HuH-7.5 (cell line): ENCODE results near the gene SUPT16H.
A peak's percentile ranks its signal among the peaks of the same experiment; 100 is the strongest.
"Not testable (repeated sequence)": the region's sequence is repeated elsewhere in the genome, so short reads cannot be mapped to it uniquely, and the experiment has no call there.

ENCODE experiments used
- DNase-seq: peaks from one replicate; pipeline ENCODE4 v3.0.0; 2011; ENCODE audit warnings: low spot score

SUPT16H gene

DNA sequence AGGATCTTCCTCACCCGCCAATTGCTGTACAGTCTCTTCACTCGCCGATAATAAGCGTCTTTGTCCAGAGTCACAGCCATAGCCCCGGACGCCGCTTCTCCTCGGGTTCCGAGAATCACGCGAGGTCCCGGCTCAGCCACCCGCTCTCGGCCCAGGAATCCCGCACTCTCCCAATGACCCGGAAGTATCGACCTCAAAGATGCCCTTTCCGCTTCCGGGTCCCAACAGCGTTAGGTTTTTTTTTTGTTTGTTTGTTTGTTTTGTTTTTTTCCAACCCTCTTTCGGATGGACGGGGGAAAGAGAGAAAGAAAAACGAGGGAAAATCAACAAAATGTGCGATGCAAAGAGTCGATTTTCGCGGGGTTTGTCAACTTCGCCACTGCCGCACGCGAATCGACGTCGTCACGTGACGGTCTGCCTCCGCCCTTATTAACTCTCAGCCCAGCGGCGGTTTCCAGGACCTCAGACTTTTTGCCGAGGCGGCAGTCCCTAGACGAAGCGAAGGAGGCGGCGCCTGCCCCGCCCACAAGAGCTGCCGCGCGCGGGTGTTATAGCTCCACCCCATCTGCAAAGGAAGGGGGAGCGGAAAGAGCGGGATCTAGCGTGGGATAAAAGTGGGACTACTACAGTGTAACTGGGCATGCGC lies at the start of gene SUPT16H:
Gene SUPT16H (minus strand): TSS at position 172 of the 646 bp plus-strand sequence. CDS start 92 bp downstream, at position 80.
- DNase-seq: peak; percentile 56

DNA sequence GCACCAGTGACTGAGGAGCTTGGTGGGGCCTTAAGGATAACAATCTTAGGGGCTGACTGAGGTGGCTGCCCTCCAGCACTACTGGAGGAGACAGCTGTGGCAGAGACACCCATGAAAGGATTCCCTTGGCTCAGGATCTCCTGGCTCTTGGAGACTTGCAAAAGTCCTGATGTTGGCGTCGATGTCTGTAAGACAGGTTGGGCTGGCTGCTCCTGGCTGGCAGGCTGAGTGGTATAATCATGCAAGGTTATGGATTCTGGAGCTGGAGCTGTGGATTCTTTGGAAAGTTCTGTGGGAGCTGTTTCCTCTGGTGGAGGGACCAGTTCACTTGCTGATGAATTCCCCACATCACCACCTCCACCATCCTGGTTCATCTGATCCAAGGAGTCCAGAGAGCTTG lies 47.3 kb upstream of the SUPT16H start:
- no peak for DNase-seq

DNA sequence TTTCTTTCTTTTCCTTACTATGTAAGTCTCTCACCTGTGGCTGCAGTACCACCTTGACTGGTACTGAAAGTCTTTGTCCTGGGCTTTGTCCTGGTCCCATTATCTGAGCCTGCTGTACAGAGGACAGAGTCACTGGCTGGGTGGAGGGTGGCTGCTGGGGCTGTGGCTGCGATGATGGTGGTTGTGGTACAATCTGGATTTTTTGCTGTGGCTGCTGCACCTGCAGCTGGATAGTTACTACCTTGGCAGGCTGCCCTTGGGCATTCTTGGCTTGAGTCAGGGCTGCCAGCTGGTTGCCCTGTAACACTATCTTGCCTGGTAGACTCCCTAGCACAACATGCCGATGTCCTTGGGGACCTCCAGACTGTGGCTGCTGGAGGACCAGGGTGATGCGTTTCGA lies 45.1 kb upstream of the SUPT16H start:
- DNase-seq: no peak

- DNase-seq: no peak
Observed at GRCh38 chr14:21426692-21427091, 42.9 kb upstream of the SUPT16H start.

DNA sequence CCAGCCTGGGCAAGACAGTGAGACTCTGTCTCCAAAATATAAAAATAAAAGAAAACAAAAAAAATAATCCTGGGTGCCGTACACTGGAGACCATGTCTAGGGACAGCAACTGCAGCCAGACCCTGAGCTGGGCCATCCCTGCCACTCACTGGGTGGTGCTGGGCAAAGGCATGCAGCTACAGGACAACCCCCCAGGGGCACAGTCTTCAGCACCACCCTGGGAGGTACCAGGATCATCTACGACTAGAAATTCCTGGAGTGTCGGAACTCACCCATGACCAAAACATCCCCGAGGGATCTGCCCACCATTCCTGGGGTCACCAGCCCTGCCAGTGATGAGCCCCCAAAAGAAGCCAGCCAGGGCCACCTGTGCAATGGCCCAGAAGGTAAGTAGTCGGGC lies 35.7 kb upstream of the SUPT16H start:
- DNase-seq: no peak

DNA sequence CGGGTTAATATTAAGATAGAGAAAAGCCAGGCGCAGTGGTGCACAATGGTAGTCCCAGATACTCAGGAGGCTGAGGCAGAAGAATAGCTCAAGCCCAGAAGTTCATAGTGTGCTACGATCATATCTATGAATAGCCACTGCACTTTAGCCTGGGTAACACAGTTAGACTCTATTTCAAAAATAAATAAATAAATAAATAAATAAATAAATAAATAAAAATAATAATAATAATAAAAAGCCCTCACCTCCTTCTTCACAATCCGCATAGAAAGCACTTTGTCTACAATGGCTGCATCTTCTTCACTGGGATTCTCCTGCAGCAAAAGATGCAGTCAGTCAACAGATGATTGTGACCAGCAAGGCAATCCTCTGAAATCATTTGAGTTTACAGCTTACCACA lies 31.5 kb upstream of the SUPT16H start:
- DNase-seq: no peak

- no peak for DNase-seq
Observed at GRCh38 chr14:21414137-21414631, 30.4 kb upstream of the SUPT16H start.

- DNase-seq: no peak
Observed at GRCh38 chr14:21408147-21408546, 24.3 kb upstream of the SUPT16H start.

- no peak for DNase-seq
Observed at GRCh38 chr14:21406213-21406612, 22.4 kb upstream of the SUPT16H start.

GRCh38 chr14:21405097-21405496 lies 21.3 kb upstream of the SUPT16H start:
- DNase-seq: no peak

GRCh38 chr14:21399311-21399870 lies 15.6 kb upstream of the SUPT16H start:
- DNase-seq: no peak

- DNase-seq: no peak
Observed at GRCh38 chr14:21398901-21399300, 15.1 kb upstream of the SUPT16H start.

DNA sequence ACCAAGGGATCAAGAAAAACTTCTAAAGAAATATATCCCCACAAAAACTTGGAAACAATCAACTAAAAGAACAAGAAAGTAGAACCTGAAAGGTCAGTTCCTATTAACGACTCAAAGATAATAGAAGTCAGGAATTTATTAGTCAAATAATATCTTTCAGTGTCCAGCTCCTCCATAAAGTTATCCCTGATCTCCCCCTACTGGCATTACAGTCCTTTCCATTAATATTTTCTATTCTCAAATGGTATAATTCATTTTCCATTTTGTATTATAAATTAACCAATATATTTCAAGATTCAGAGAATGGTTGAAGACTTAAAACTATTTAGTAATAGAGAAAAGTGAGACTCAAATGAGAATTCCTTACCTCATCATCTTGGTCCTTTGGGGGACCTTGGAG lies 11.6 kb upstream of the SUPT16H start:
- DNase-seq: no peak

- no peak for DNase-seq
Observed at GRCh38 chr14:21385188-21385904, 1.5 kb upstream of the SUPT16H start.

DNA sequence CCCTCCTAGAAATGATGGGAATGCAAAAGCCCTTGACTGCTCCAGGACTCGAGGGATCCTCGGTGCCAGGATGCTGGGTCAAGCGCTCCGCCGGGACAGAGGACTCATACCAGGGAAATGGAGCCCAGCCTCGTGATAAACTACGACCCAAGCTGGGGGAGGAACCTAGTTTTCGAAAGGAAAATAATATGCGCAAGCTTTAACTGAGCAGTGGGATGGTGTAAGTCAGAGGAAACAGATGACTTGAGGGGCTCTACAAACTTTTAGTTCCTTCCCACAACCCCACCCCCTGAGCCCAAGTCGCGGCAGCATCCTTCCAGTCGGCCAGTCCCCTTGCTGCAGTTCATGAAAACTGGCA lies 654 bp upstream of the SUPT16H start:
- no peak for DNase-seq

GRCh38 chr14:21382886-21383847 lies 652 bp downstream of the SUPT16H start:
- peak; percentile 15 for DNase-seq

GRCh38 chr14:21382095-21382494 lies 1.7 kb downstream of the SUPT16H start:
- DNase-seq: no peak

- DNase-seq: no peak
Observed at GRCh38 chr14:21379338-21379737, 4.5 kb downstream of the SUPT16H start.

DNA sequence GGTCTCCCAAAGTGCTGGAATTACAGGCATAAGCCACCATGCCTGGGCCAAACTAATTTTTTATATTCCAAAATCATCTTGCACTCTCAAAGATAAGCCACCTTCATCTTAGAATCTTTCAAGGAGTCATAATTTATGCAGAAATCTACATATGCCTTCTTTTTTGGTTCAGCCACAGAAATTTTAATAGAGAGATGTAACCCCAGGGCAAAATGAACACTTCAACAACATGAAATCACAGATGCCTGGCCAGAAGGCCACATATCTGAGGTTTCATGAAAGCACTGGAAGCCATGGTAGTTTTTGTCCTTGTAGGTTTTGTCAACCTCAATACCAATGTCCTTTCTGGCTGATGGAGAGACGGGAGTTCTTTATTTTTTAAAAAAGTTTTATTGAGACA lies 9.8 kb downstream of the SUPT16H start:
- DNase-seq: no peak

DNA sequence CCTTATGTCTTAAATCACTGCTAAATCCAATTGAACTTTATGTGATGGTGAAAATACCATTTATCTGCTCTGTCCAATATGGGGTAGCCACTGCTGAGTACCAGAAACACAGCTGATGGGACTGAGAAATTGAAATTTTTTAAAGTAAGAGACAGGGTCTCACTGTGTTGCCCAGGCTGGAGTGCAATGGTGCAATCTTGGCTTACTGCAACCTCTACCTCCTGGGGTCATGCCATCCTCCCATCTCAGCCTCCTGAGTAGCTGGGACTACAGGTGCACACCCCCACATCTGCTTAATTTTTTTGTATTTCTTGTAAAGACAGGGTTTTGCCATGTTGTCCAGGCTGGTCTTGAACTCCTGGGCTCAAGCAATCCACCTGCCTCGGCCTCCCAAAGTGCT lies 11.0 kb downstream of the SUPT16H start:
- not testable (repeated sequence) for DNase-seq

GRCh38 chr14:21369949-21370679 lies 13.7 kb downstream of the SUPT16H start:
- DNase-seq: no peak
